HEK293T (cell line): ENCODE data around the gene DOCK3.

Experiments used
- BHLHE40 ChIP-seq: fragments of 450-650 bp; IDR thresholded peaks from 2 replicates; pipeline ENCODE4 v1.6.1; 2016; ENCODE audit warnings: mild to moderate bottlenecking, moderate library complexity, borderline replicate concordance
- TARDBP ChIP-seq: fragments of 450-650 bp; IDR thresholded peaks from 2 replicates; pipeline ENCODE4 v1.6.1; 2016

- TF ChIP-seq TARDBP = no peak
- no peak for TF ChIP-seq BHLHE40
Measured at GRCh38 chr3:51052562-51052961, 377.8 kb downstream of the DOCK3 start.
